HepG2 (cell line): ENCODE data around the gene GRB10. TPM values are rescaled to one million over a fixed set of nuclear protein-coding genes. Genes with fewer than 3 reads are reported as not detected.

Source experiments
- ATAC-seq: fragments of 200-7000 bp; cut with Tn5 transposase; 3 replicates; pipeline ENCODE4 v1.9.1; 2020; ENCODE audit warnings: mild to moderate bottlenecking, moderate library complexity
- BruUV-seq: library from RNA; stranded (reverse); fragments of 400-500 nt; replicated peaks from 2 replicates; lab custom pipeline; 2021; lab: Mats Ljungman, UMichigan
- CTCF ChIA-PET: fragments of 300-600 bp; formaldehyde crosslinking; extraction: SDS; loops from one replicate; lab custom pipeline; 2021; ENCODE audit warnings: low total read pairs, inconsistent platforms, low intra/inter-chr PET ratio; lab: Yijun Ruan, JAX
- POLR2A ChIA-PET: fragments of 350-600 bp; sonication (Branson Sonifier 250); formaldehyde crosslinking; loops from one replicate; lab custom pipeline; 2020; ENCODE audit warnings: antibody characterized with exemption, inconsistent platforms; lab: Yijun Ruan, JAX
- DNase-seq: peaks from one replicate; pipeline ENCODE4 v3.0.0-alpha.2; 2015; ENCODE audit warnings: low spot score
- FAIRE-seq: peaks from 3 replicates; lab custom pipeline; 2011; peaks lifted over from hg19 to GRCh38; lab: Jason Lieb, UNC
- H2AFZ ChIP-seq: one replicate; pipeline ENCODE4 v1.6.1; 2011; ENCODE audit warnings: low read length, inconsistent platforms
- H3K27ac ChIP-seq: fragments of 300-600 bp; 3 replicates; pipeline ENCODE4 v1.8.0; 2011; ENCODE audit warnings: mixed run types, mild to moderate bottlenecking, mixed read lengths, low read length, inconsistent platforms; ENCODE audit not compliant: insufficient read depth; ENCODE audit errors: extremely low read length
- H3K27me3 ChIP-seq, 2 experiments: fragments of 200-600 bp in 1 of 2; 2 replicates in 1 of 2; 3 replicates in 1 of 2; pipeline versions ENCODE4 v1.6.0 to v1.8.0; 2011; ENCODE audit warnings: low read length in 2 of 2, mild to moderate bottlenecking in 2 of 2, moderate library complexity in 2 of 2, inconsistent platforms in 1 of 2; ENCODE audit not compliant: insufficient read depth in 2 of 2, control insufficient read depth in 1 of 2
- H3K36me3 ChIP-seq, 2 experiments: fragments of 200-600 bp in 1 of 2; replicated peaks in 1 of 2; 2 replicates in 1 of 2; 3 replicates in 1 of 2; pipeline versions ENCODE4 v1.5.1 to v1.8.0; 2011; ENCODE audit warnings: low read length in 2 of 2, inconsistent platforms in 1 of 2; ENCODE audit not compliant: insufficient read depth in 2 of 2, control insufficient read depth in 1 of 2
- H3K4me1 ChIP-seq: 2 replicates; pipeline ENCODE4 v1.5.1; 2012; ENCODE audit warnings: low read length, inconsistent platforms; ENCODE audit not compliant: insufficient read depth
- H3K4me2 ChIP-seq: 2 replicates; pipeline ENCODE4 v1.6.0; 2011; ENCODE audit warnings: low read depth, low read length, inconsistent platforms
- H3K4me3 ChIP-seq, 3 experiments: fragments of 200-600 bp in 1 of 3; sonication (generic), shearing (Covaris generic) in 1 of 3; replicated peaks in 1 of 3; 2 replicates each; pipeline ENCODE4 v1.5.1; 2011 to 2016; ENCODE audit warnings: low read length in 3 of 3, inconsistent platforms in 2 of 3, low read depth in 2 of 3, mild to moderate bottlenecking in 2 of 3, control low read depth in 1 of 3, mixed read lengths in 1 of 3; ENCODE audit not compliant: insufficient read depth in 1 of 3
- H3K79me2 ChIP-seq: one replicate; pipeline ENCODE4 v1.6.1; 2011; ENCODE audit warnings: low read length, inconsistent platforms; ENCODE audit not compliant: insufficient read depth
- H3K9ac ChIP-seq: 2 replicates; pipeline ENCODE4 v1.6.0; 2011; ENCODE audit warnings: mild to moderate bottlenecking, low read depth, low read length, inconsistent platforms; ENCODE audit not compliant: insufficient read depth
- H3K9me3 ChIP-seq: 2 replicates; pipeline ENCODE4 v1.5.1; 2012; ENCODE audit warnings: mild to moderate bottlenecking, low read length
- H4K20me1 ChIP-seq: 2 replicates; pipeline ENCODE4 v1.6.0; 2011; ENCODE audit warnings: inconsistent platforms, mild to moderate bottlenecking, low read length, moderate library complexity; ENCODE audit not compliant: insufficient read depth
- FOSL2 ChIP-seq: sonication (generic); formaldehyde crosslinking; IDR thresholded peaks from 2 replicates; pipeline ENCODE4 v1.4.0; 2020; ENCODE audit warnings: missing genetic modification reagents
- HDAC1 ChIP-seq: sonication (generic); formaldehyde crosslinking; IDR thresholded peaks from 2 replicates; pipeline ENCODE4 v1.5.1; 2020; ENCODE audit warnings: mild to moderate bottlenecking, missing genetic modification reagents
- KDM1A ChIP-seq: IDR thresholded peaks from 2 replicates; pipeline ENCODE4 v1.6.1; 2016; ENCODE audit warnings: missing compliant biosample characterization
- NCOA2 ChIP-seq: sonication (generic); formaldehyde crosslinking; IDR thresholded peaks from 2 replicates; pipeline ENCODE4 v1.8.0; 2022; ENCODE audit warnings: inconsistent platforms
- POLR2AphosphoS5 ChIP-seq: IDR thresholded peaks from 2 replicates; pipeline ENCODE4 v1.6.1; 2012; ENCODE audit warnings: low read depth, low read length
- SMC3 ChIP-seq: IDR thresholded peaks from 2 replicates; pipeline ENCODE4 v1.6.1; 2011; ENCODE audit warnings: low read length, improper control_type of control experiment
- YEATS2 ChIP-seq: sonication (generic); formaldehyde crosslinking; IDR thresholded peaks from 2 replicates; pipeline ENCODE4 v1.4.0; 2020; ENCODE audit warnings: missing genetic modification reagents, borderline replicate concordance
- ZNF234 ChIP-seq: sonication (generic); formaldehyde crosslinking; conservative IDR thresholded peaks from 2 replicates; pipeline ENCODE4 v1.5.1; 2020; ENCODE audit warnings: mild to moderate bottlenecking, missing genetic modification reagents
- ZNF275 ChIP-seq: sonication (generic); formaldehyde crosslinking; IDR thresholded peaks from 2 replicates; pipeline ENCODE4 v1.8.0; 2022; ENCODE audit warnings: missing genetic modification reagents, mild to moderate bottlenecking, inconsistent platforms, borderline replicate concordance
- ZNF616 ChIP-seq: sonication (generic); formaldehyde crosslinking; IDR thresholded peaks from 2 replicates; pipeline ENCODE4 v1.5.0; 2020; ENCODE audit warnings: low read depth, mild to moderate bottlenecking, missing genetic modification reagents
- ZSCAN25 ChIP-seq: sonication (generic); formaldehyde crosslinking; IDR thresholded peaks from 2 replicates; pipeline ENCODE4 v1.8.0; 2022; ENCODE audit warnings: mild to moderate bottlenecking, missing genetic modification reagents
- WGBS: methylation state at CpG from one replicate; pipeline ENCODE4 v1.1.6; 2017; ENCODE audit warnings: low lambda C conversion rate; 5-methylcytosine and 5-hydroxymethylcytosine counted together
- in situ Hi-C: cut with HindIII; loops from 2 replicates; pipeline ENCODE4 v1.10.0; 2017; ENCODE audit warnings: low pct_unique_long_range_greater_than_20kb; ENCODE audit not compliant: extremely low pct_ligation_motif_present
- intact Hi-C: fragments of 100-400 bp; cut with micrococcal nuclease; formaldehyde crosslinking; loops from one replicate; pipeline ENCODE4 v1.10.0; 2022; ENCODE audit not compliant: unreplicated experiment
- polyA plus RNA-seq, 8 experiments: library from polyadenylated mRNA; depleted of rRNA in 3 of 8; stranded (reverse) in 7 of 8; unstranded in 1 of 8; fragments of >200 nt; fragmentation: Illumina TruSeq in 4 of 8; extraction: Trizol in 4 of 8; gene quantifications; 2 replicates each; pipeline versions ENCODE4 v1.2.1 to v1.2.3, GENCODE V29; 2011 to 2016; ENCODE audit warnings: low read depth in 4 of 8, missing spikeins in 1 of 8, mixed read lengths in 1 of 8; ENCODE audit not compliant: insufficient read depth in 1 of 8
- total RNA-seq, 5 experiments: library from RNA; depleted of rRNA; stranded (reverse); fragments of >200 nt; fragmentation: Illumina TruSeq; extraction: Trizol; gene quantifications; 2 replicates each; pipeline ENCODE4 v1.2.3, GENCODE V29; 2016; ENCODE audit warnings: low read depth in 1 of 5
- TF ChIP-seq, protein P1 (sequence below): sonication (generic); formaldehyde crosslinking; IDR thresholded peaks from 2 replicates; pipeline ENCODE4 v1.5.0; 2020; ENCODE audit warnings: mild to moderate bottlenecking, missing genetic modification reagents, moderate library complexity
- TF ChIP-seq, protein P2 (sequence below): sonication (generic); formaldehyde crosslinking; IDR thresholded peaks from 2 replicates; pipeline ENCODE4 v1.9.0; 2021; ENCODE audit warnings: missing genetic modification reagents, borderline replicate concordance

GRB10 gene
- total and polyA plus RNA-seq, 2 of the 13 experiments (the other 11 are each of a cell fraction or from before 2014, with no cell fraction given), result 4.0 to 6.8 TPM

GRCh38 chr7:50803359-50804337 lies 21.0 kb upstream of the GRB10 start:
- Histone ChIP-seq H3K4me2 (no peak overlapping the region), H3K4me1 (peaks cover 8% of the 10 kb centered on the region; the same call in 1 of the 2 replicates), H4K20me1 (no peaks in the 10 kb centered on the region), H3K9ac (no peak overlapping the region), H3K4me3 (no peak overlapping the region), H3K27me3 (0 out of 5 replicates have a peak, but pooled peaks cover 0 to 8% of the 10 kb centered on the region in 2 experiments), H3K27ac (no peak overlapping the region), H2AFZ (no peak overlapping the region), H3K36me3 (no peaks in the 10 kb centered on the region), H3K9me3 (no peaks in the 10 kb centered on the region), H3K79me2 (no peaks in the 10 kb centered on the region)
- CTCF ChIA-PET, result interaction anchor here (2.6 kb wide), 1 partner anchor 107 kb away, joined by 7 read pairs; no protein-coding TSS in a partner anchor
- 28% methylated on average over 4 of the region's 5 CpGs for WGBS
- no peak for FAIRE-seq
- BruUV-seq, result no TSS peak
- TF ChIP-seq NCOA2 (CRISPR knock-in tag) (no peak), FOSL2 (peak; percentile 72)
- POLR2A ChIA-PET, result no interaction called here
- in situ Hi-C loops, result no loop called here
- intact Hi-C loops, result no loop called here
- DNase-seq, result no peak
- peak; percentile 47 for ATAC-seq

- Histone ChIP-seq H3K9ac (no peak overlapping the region), H4K20me1 (no peaks in the 10 kb centered on the region), H3K79me2 (no peaks in the 10 kb centered on the region), H3K4me1 (peaks cover 2% of the 10 kb centered on the region; the same call in 1 of the 2 replicates), H3K27ac (no peak overlapping the region), H3K27me3 (0 out of 5 replicates have a peak, but pooled peaks cover 0 to 8% of the 10 kb centered on the region in 2 experiments), H3K4me2 (no peak overlapping the region), H3K4me3 (no peak overlapping the region), H2AFZ (no peak overlapping the region), H3K9me3 (no peaks in the 10 kb centered on the region), H3K36me3 (no peaks in the 10 kb centered on the region)
- ChIA-PET POLR2A (no interaction called here), CTCF (interaction anchor here (2.6 kb wide), 1 partner anchor 105 kb away, joined by 7 read pairs; no protein-coding TSS in a partner anchor)
- DNase-seq (no peak), FAIRE-seq (peak; percentile 12), ATAC-seq (peak; percentile 88)
- no TSS peak for BruUV-seq
- intact Hi-C loops (no loop called here), in situ Hi-C loops (no loop called here)
- WGBS, result 43% methylated on average over 1 of the region's 1 CpG
- TF ChIP-seq KDM1A, result no peak
- no peak for TF ChIP-seq YEATS2
- TF ChIP-seq SMC3, result peak; percentile 45
- no peak for TF ChIP-seq POLR2AphosphoS5
- no peak for TF ChIP-seq ZNF275 (CRISPR knock-in tag)
- no peak for TF ChIP-seq ZNF234
- no peak for TF ChIP-seq ZSCAN25 (CRISPR knock-in tag)
- TF ChIP-seq, protein P1, sequence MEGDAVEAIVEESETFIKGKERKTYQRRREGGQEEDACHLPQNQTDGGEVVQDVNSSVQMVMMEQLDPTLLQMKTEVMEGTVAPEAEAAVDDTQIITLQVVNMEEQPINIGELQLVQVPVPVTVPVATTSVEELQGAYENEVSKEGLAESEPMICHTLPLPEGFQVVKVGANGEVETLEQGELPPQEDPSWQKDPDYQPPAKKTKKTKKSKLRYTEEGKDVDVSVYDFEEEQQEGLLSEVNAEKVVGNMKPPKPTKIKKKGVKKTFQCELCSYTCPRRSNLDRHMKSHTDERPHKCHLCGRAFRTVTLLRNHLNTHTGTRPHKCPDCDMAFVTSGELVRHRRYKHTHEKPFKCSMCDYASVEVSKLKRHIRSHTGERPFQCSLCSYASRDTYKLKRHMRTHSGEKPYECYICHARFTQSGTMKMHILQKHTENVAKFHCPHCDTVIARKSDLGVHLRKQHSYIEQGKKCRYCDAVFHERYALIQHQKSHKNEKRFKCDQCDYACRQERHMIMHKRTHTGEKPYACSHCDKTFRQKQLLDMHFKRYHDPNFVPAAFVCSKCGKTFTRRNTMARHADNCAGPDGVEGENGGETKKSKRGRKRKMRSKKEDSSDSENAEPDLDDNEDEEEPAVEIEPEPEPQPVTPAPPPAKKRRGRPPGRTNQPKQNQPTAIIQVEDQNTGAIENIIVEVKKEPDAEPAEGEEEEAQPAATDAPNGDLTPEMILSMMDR (CRISPR knock-in tag), result peak; percentile 49
- TF ChIP-seq, protein P2, sequence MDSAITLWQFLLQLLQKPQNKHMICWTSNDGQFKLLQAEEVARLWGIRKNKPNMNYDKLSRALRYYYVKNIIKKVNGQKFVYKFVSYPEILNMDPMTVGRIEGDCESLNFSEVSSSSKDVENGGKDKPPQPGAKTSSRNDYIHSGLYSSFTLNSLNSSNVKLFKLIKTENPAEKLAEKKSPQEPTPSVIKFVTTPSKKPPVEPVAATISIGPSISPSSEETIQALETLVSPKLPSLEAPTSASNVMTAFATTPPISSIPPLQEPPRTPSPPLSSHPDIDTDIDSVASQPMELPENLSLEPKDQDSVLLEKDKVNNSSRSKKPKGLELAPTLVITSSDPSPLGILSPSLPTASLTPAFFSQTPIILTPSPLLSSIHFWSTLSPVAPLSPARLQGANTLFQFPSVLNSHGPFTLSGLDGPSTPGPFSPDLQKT (CRISPR knock-in tag), result no peak
- no peak for TF ChIP-seq HDAC1
- no peak for TF ChIP-seq ZNF616 (CRISPR knock-in tag)
Observed at GRCh38 chr7:50801907-50802306, 19.2 kb upstream of the GRB10 start.
